Measurements from ENCODE around the gene GDE1.

DNA sequence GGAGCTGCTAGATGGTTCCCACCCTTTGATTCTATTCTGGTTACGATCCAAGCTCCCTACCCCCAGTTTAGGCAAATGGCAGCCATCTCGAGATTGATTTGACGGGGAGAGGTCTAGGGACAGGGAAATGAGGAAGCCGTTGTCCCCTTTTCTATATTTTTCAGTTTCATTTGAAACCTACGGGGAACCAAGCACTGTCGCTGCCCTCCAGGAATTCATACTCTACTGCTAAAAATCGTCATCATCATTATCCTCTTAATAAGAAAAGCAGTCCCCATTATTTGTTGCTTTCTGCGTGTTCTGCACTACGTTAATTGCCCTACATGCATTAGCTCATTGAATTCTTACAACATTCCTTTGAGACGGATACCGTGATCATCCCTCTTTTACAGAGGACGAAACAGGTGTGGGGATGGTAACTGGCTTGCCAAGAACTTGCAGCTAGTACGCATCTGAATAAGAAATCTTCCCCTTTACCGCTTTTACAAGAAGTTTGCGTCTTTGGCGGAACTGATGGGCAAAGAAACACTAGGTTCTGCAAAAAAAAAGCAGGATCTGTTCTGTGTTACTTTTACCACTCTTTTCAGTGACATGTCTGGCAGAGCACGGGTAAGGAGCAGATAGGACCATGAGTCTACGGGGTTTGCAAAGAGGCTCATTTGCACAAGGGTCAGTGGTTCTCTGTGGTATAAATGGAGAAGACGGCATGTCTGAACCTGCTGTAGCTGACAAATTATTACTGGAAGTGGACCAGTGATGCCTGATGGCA, 2.9 kb upstream of the GDE1 start:
- TF ChIP-seq GABPA (IDR thresholded peaks at IDR 0.05 in 1 of 2, conservative IDR thresholded peaks at IDR 0.05 in 1 of 2) = no peak
- TF ChIP-seq, protein P1, sequence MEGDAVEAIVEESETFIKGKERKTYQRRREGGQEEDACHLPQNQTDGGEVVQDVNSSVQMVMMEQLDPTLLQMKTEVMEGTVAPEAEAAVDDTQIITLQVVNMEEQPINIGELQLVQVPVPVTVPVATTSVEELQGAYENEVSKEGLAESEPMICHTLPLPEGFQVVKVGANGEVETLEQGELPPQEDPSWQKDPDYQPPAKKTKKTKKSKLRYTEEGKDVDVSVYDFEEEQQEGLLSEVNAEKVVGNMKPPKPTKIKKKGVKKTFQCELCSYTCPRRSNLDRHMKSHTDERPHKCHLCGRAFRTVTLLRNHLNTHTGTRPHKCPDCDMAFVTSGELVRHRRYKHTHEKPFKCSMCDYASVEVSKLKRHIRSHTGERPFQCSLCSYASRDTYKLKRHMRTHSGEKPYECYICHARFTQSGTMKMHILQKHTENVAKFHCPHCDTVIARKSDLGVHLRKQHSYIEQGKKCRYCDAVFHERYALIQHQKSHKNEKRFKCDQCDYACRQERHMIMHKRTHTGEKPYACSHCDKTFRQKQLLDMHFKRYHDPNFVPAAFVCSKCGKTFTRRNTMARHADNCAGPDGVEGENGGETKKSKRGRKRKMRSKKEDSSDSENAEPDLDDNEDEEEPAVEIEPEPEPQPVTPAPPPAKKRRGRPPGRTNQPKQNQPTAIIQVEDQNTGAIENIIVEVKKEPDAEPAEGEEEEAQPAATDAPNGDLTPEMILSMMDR (IDR thresholded peaks at IDR 0.05; ENCODE audit: low read depth, low read length, missing input control) = no peak
- TF ChIP-seq EGR1 (IDR thresholded peaks at IDR 0.05; ENCODE audit: low read depth in 2 of 2) = no peak
